Sigmoid colon (tissue), 7 donors: ENCODE results near the gene PCOLCE2. TPM values are rescaled to one million over a fixed set of nuclear protein-coding genes. Genes with fewer than 3 reads are reported as not detected.

Source experiments
- DNase-seq: peaks from one replicate; pipeline ENCODE4 v3.0.0-alpha.2; 2019
- H3K27ac ChIP-seq, 4 donors: fragments of 200-600 bp; sonication (generic); one replicate each; pipeline ENCODE4 v1.5.1; 2016 to 2019; ENCODE audit warnings: mild to moderate bottlenecking in 1 of 4
- H3K27me3 ChIP-seq, 3 donors: fragments of 200-600 bp; sonication (generic); one replicate each; pipeline ENCODE4 v1.5.1; 2019; ENCODE audit warnings: mild to moderate bottlenecking in 1 of 3
- H3K36me3 ChIP-seq, 4 donors: fragments of 200-600 bp; sonication (generic); one replicate each; pipeline ENCODE4 v1.5.1; 2016 to 2019
- H3K4me1 ChIP-seq, 4 donors: fragments of 200-600 bp; sonication (generic); one replicate each; pipeline ENCODE4 v1.5.1; 2017 to 2019
- H3K4me3 ChIP-seq, 4 donors: fragments of 200-600 bp; sonication (generic); one replicate each; pipeline ENCODE4 v1.5.1; 2017 to 2019; ENCODE audit warnings: mild to moderate bottlenecking in 2 of 4, moderate library complexity in 1 of 4
- H3K9me3 ChIP-seq, 4 donors: fragments of 200-600 bp in 3 of 4; sonication (generic) in 3 of 4; one replicate each; pipeline versions ENCODE4 v1.5.1 to v1.6.1; 2013 to 2019
- EP300 ChIP-seq, 4 donors: sonication (generic); formaldehyde crosslinking; IDR thresholded peaks; one replicate each; pipeline ENCODE4 v1.6.1; 2017; ENCODE audit warnings: antibody characterized with exemption in 4 of 4
- POLR2A ChIP-seq, 2 donors: fragments of 450-650 bp; IDR thresholded peaks; one replicate each; pipeline ENCODE4 v1.6.1; 2016; ENCODE audit warnings: antibody characterized with exemption in 2 of 2, mild to moderate bottlenecking in 2 of 2, moderate library complexity in 2 of 2
- POLR2AphosphoS5 ChIP-seq, 4 donors: sonication (generic); formaldehyde crosslinking; IDR thresholded peaks; one replicate each; pipeline ENCODE4 v1.6.1; 2017; ENCODE audit warnings: antibody characterized with exemption in 4 of 4
- WGBS, 2 donors: extraction: QIAGEN DNeasy Blood & Tissue Kit; methylation state at CpG; one replicate each; pipeline ENCODE4 v1.1.7; 2013; 5-methylcytosine and 5-hydroxymethylcytosine counted together
- intact Hi-C: fragments of 100-400 bp; cut with DNase I; formaldehyde crosslinking; loops from one replicate; pipeline ENCODE4 v1.15.1; 2023
- polyA plus RNA-seq, 3 donors: library from polyadenylated mRNA; stranded (reverse); fragments of 200-250 nt; gene quantifications; one replicate each; pipeline ENCODE4 v1.2.3, GENCODE V29; 2013
- total RNA-seq, 4 donors: library from RNA; depleted of rRNA; stranded (reverse); fragments of >200 nt; gene quantifications; one replicate each; pipeline ENCODE4 v1.1.0, GENCODE V29; 2016
- TF ChIP-seq, protein P1 (sequence below), 4 experiments: fragments of 450-650 bp in 3 of 4; fragments of 200-600 bp in 1 of 4; IDR thresholded peaks; one replicate each; pipeline ENCODE4 v1.5.1; 2016 to 2019; ENCODE audit warnings: antibody characterized with exemption in 4 of 4, mild to moderate bottlenecking in 3 of 4, moderate library complexity in 2 of 4
- donor health status: healthy with polysubstance abuse.
- donor health status: Bipolar disorder and iron deficiency.
- donor health status: healthy.

Gene PCOLCE2
- total and polyA plus RNA-seq, 7 donors = 3.6 to 33.9 (median 16.3) TPM; not detected in 1

DNA sequence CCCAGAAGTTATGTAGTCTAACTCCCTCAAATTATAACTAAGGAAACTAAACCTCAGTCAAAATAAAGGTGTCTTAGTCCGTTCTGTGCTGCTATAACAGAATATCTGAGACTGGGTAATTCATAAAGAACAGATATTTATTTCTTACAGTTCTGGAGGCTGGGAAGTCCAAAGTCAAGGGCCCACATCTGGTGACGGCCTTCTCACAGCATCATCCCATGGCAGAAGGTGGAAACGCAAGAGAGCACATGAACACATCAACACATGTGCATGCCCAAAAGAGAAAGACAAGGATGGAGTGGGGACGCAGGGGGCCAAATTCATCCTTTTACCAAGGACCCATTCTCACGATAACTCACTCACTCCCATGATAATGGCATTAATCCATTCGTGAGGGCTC is 73.1 kb downstream of the PCOLCE2 start:
- Histone ChIP-seq H3K27ac (no peak overlapping the region), H3K9me3 (no peaks in the 10 kb centered on the region)
- WGBS, 2 donors = 92 to 94% methylated on average over 6 of the region's 6 CpGs

DNA sequence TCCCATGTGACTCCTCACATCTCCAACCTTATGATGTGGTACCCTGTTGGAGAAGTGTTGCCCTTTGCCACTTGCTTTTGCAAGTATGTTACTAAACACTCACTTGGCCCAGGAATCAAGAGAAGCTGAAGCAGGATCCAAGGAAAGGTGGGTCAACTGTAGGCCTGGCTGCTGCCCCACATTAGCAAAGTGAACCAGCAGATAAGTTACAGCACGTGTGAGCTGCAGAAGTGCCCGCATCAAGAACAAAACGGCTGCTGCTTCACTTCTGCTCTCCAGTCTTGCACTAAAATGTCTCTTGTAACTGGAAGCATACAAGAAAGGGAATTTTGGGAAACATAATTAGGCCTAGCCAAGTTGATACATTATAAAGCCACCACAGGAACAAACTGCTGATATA is 79.6 kb downstream of the PCOLCE2 start:
- H3K4me3 ChIP-seq = no peak overlapping the region
- no peaks in the 10 kb centered on the region for H3K27me3 ChIP-seq
- no peak overlapping the region for H3K27ac ChIP-seq
- peaks cover 0 to 8% (median 3%) of the 10 kb centered on the region in 4 donors for H3K36me3 ChIP-seq
- 86 to 94% methylated on average over 3 of the region's 3 CpGs for WGBS, 2 donors
- no peak for DNase-seq
- no peaks in the 10 kb centered on the region for H3K4me1 ChIP-seq
- TF ChIP-seq, protein P1, sequence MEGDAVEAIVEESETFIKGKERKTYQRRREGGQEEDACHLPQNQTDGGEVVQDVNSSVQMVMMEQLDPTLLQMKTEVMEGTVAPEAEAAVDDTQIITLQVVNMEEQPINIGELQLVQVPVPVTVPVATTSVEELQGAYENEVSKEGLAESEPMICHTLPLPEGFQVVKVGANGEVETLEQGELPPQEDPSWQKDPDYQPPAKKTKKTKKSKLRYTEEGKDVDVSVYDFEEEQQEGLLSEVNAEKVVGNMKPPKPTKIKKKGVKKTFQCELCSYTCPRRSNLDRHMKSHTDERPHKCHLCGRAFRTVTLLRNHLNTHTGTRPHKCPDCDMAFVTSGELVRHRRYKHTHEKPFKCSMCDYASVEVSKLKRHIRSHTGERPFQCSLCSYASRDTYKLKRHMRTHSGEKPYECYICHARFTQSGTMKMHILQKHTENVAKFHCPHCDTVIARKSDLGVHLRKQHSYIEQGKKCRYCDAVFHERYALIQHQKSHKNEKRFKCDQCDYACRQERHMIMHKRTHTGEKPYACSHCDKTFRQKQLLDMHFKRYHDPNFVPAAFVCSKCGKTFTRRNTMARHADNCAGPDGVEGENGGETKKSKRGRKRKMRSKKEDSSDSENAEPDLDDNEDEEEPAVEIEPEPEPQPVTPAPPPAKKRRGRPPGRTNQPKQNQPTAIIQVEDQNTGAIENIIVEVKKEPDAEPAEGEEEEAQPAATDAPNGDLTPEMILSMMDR (IDR thresholded peaks at IDR 0.05) = no peak
- TF ChIP-seq POLR2AphosphoS5 (IDR thresholded peaks at IDR 0.05) (no peak), POLR2A (IDR thresholded peaks at IDR 0.05) (no peak), EP300 (IDR thresholded peaks at IDR 0.05) (no peak)
- intact Hi-C loops = no loop called here
- no peaks in the 10 kb centered on the region for H3K9me3 ChIP-seq

More for the DNA sequence above, 73.1 kb downstream of the PCOLCE2 start:
- no peaks in the 10 kb centered on the region for H3K36me3 ChIP-seq
- no peak for DNase-seq
- no peaks in the 10 kb centered on the region for H3K27me3 ChIP-seq
- TF ChIP-seq POLR2A (IDR thresholded peaks at IDR 0.05) (no peak), POLR2AphosphoS5 (IDR thresholded peaks at IDR 0.05) (no peak), EP300 (IDR thresholded peaks at IDR 0.05) (no peak)
- TF ChIP-seq, protein P1 (IDR thresholded peaks at IDR 0.05) = no peak
- peaks cover 0 to 4% (median 0%) of the 10 kb centered on the region in 4 donors for H3K4me1 ChIP-seq
- H3K4me3 ChIP-seq = no peak overlapping the region
- intact Hi-C loops = no loop called here

DNA sequence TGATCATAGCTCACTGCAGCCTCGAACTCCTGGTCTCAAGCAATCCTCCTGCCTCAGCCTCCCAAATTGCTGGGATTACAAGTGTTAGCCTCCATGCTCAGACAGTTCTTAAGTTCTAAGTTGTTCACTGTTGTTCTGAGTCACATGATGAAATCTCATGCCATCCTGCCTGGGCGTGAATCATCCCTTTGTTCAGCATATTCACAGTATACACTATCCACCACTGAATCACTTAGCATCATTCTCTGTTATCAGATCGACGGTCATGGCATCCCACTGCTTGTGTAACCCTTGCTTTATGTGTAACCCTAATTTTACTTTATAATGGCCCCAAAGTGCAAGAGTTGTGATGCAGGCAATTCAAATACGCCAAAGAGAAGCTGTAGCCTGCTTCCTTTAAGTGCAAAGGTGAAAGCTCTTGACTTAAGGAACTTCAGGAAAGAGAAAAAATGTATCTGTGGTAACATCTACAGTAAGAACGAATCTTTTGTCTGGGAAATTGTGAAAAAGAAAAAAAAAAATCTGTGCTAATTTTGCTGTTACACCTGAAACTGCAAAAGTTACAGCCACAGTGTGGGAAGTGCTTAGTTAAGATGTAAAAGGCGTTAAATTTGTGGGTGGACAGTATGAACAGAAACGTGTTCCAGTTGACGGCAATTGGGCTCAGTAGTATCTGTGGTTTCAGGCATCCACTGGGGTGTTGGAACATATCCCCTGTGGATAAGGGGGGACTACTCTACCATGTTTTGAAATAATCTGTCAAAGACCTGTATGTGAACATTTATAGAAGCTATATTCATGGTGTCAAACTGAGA is 80.6 kb downstream of the PCOLCE2 start:
- DNase-seq = no peak
- Histone ChIP-seq H3K9me3 (no peaks in the 10 kb centered on the region), H3K4me1 (no peaks in the 10 kb centered on the region), H3K27me3 (no peaks in the 10 kb centered on the region), H3K4me3 (no peak overlapping the region), H3K36me3 (peaks cover 0 to 13% (median 3%) of the 10 kb centered on the region in 4 donors), H3K27ac (no peak overlapping the region)
- WGBS, 2 donors = 74 to 81% methylated on average over 9 of the region's 9 CpGs
- intact Hi-C loops = no loop called here
- TF ChIP-seq POLR2AphosphoS5 (IDR thresholded peaks at IDR 0.05) = no peak

DNA sequence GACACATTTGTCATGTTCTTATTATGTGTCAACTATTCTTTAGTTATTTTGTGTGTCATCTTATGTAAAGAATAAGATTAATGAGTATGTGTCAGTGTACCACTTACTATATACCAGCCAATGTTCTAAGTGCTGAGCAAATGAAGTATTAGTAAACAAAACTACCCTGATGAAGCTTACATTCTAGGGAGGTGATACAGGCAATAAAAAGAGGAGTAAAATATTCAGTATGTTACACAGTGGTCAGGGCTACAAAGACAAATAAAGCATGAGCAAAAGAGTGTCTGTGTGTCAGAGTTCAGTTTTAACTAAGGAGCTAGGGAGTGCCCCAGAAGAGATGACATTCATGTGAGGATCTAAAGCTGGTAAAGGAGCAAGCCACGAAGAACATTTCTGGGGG is 86.0 kb downstream of the PCOLCE2 start:
- H3K4me1 ChIP-seq = no peaks in the 10 kb centered on the region
- no peak overlapping the region for H3K27ac ChIP-seq
- DNase-seq = no peak
- no peak overlapping the region for H3K4me3 ChIP-seq
- peaks cover 0 to 13% (median 3%) of the 10 kb centered on the region in 4 donors for H3K36me3 ChIP-seq
- no peaks in the 10 kb centered on the region for H3K27me3 ChIP-seq
- no peaks in the 10 kb centered on the region for H3K9me3 ChIP-seq
- WGBS, 2 donors = 16 to 66% methylated on average over 1 of the region's 1 CpG
- TF ChIP-seq, protein P1 (IDR thresholded peaks at IDR 0.05) = no peak
- TF ChIP-seq EP300 (IDR thresholded peaks at IDR 0.05) (no peak), POLR2AphosphoS5 (IDR thresholded peaks at IDR 0.05) (no peak), POLR2A (IDR thresholded peaks at IDR 0.05) (no peak)
- intact Hi-C loops = no loop called here

DNA sequence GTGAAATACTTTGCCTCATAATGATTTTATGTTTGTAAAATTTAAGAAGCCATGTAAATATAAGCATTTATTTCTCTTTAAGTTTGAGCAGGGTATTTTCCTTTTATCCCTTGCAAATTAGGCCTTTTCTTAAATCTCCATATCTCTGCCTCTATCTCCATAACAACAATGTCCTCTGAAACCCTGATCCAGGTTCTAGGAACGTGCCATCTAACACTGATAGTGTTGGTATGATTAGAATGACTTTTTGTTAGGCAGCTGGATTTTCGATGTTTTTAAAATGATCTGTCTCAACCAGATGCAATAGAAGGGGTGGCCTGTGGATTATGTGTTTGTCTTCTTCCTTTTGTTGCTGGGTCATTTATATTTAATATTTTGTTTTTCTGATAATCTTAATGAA is 87.1 kb downstream of the PCOLCE2 start:
- no peak overlapping the region for H3K27ac ChIP-seq
- intact Hi-C loops = no loop called here
- no peak overlapping the region for H3K4me3 ChIP-seq
- H3K9me3 ChIP-seq = no peaks in the 10 kb centered on the region
- TF ChIP-seq POLR2AphosphoS5 (IDR thresholded peaks at IDR 0.05) = no peak
- TF ChIP-seq, protein P1 (IDR thresholded peaks at IDR 0.05) = no peak
- no peaks in the 10 kb centered on the region for H3K4me1 ChIP-seq
- DNase-seq = no peak
- peaks cover 0 to 13% (median 3%) of the 10 kb centered on the region in 4 donors for H3K36me3 ChIP-seq
- 89 to 90% methylated on average over 2 of the region's 2 CpGs for WGBS, 2 donors
- H3K27me3 ChIP-seq = no peaks in the 10 kb centered on the region
